ENCODE results near the gene RBM3. TPM values are rescaled to one million over a fixed set of nuclear protein-coding genes. Genes with fewer than 3 reads are reported as not detected.
"Not testable (repeated sequence)": the region's sequence is repeated elsewhere in the genome, so short reads cannot be mapped to it uniquely, and the experiment has no call there.

Gene RBM3
- total and polyA plus RNA-seq, 2 of the 4 experiments (the other 2 are of a cell fraction) = 243 to 386 TPM

GRCh38 chrX:48574270-48575266 is at the start of gene RBM3 (continued):
- peak; percentile 95 for TF ChIP-seq POLR2A (IDR thresholded peaks at IDR 0.05; ENCODE audit: low read depth, low read length)
- no peak for TF ChIP-seq RCOR1 (IDR thresholded peaks at IDR 0.05; ENCODE audit: insufficient replicate concordance, low read length)
- peak; percentile 33; the same call in 1 of the 2 replicates for TF ChIP-seq MAZ (IDR thresholded peaks at IDR 0.05; ENCODE audit: borderline replicate concordance, low read depth, low read length)
- TF ChIP-seq FOS (IDR thresholded peaks at IDR 0.05; ENCODE audit: low read depth, low read length) = no peak
- TF ChIP-seq CEBPB (IDR thresholded peaks at IDR 0.05; ENCODE audit: low read depth, low read length) = no peak
- no peak for TF ChIP-seq NFE2L2 (IDR thresholded peaks at IDR 0.05; ENCODE audit: low read depth, low read length)

DNA sequence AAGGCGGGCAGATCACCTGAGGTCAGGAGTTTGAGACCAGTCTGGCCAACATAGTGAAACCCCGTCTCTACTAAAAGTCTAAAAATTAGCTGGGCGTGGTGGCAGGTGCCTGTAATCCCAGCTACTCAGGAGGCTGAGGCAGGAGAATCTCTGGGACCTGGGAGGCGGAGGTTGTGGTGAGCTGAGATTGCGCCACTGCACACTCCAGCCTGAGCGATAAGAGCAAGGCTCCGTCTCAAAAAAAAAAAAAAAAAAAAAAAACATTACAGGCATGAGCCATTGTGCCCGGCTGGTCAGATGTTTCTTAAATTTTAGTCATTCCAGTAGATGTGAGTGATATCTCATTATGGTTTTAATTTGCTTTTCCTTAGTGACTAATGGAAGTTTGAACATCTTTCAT is 48.4 kb upstream of the RBM3 start:
- DNase-seq; H3K79me1 ChIP-seq (ENCODE audit: low read depth in 1 of 2, low read length in 2 of 2); H3K23ac ChIP-seq (ENCODE audit: low read depth, low read length); H2AFZ ChIP-seq (replicated peaks; ENCODE audit: low read length, poor library complexity); H3K9ac ChIP-seq (ENCODE audit: low read depth, low read length); ATAC-seq (ENCODE audit: low read depth); H2BK20ac ChIP-seq (ENCODE audit: low read depth, low read length); H4K5ac ChIP-seq (ENCODE audit: low read depth, low read length); H3K4me1 ChIP-seq (ENCODE audit: control insufficient read depth, insufficient read depth, low read length); dilution Hi-C loops (cut with HindIII; ENCODE audit: low sequenced_read_pairs, unreplicated experiment); H3K27ac ChIP-seq (ENCODE audit: insufficient read depth, low read length); H3K4me3 ChIP-seq (ENCODE audit: insufficient read depth, low read depth, low read length); H4K8ac ChIP-seq (ENCODE audit: low read depth in 2 of 2, low read length in 2 of 2); H3K9me3 ChIP-seq (ENCODE audit: control insufficient read depth, insufficient read depth, low read length); H2BK120ac ChIP-seq (ENCODE audit: low read depth, low read length); BruUV-seq (replicated peaks); H3K18ac ChIP-seq (ENCODE audit: low read depth, low read length); H3K56ac ChIP-seq (ENCODE audit: extremely low read depth, insufficient read depth, low read length); H4K91ac ChIP-seq (ENCODE audit: insufficient read depth, low read depth, low read length); H2AK9ac ChIP-seq (replicated peaks; ENCODE audit: low read depth, low read length, poor library complexity); H4K20me1 ChIP-seq (ENCODE audit: insufficient read depth, low read length); H3K9me1 ChIP-seq (ENCODE audit: insufficient read depth, low read length); H3K4ac ChIP-seq (ENCODE audit: low read depth, low read length); intact Hi-C loops (cut with micrococcal nuclease); H2AK5ac ChIP-seq (ENCODE audit: low read depth, low read length); H3K14ac ChIP-seq (replicated peaks; ENCODE audit: low read depth, low read length); H3K4me2 ChIP-seq (ENCODE audit: low read depth, low read length); H2BK5ac ChIP-seq (ENCODE audit: low read depth, low read length, poor library complexity, severe bottlenecking); H3K27me3 ChIP-seq (ENCODE audit: control insufficient read depth, insufficient read depth, low read length); H2BK15ac ChIP-seq (ENCODE audit: low read depth, low read length); in situ Hi-C loops (cut with MboI; ENCODE audit: low sequenced_read_pairs); H3K36me3 ChIP-seq (ENCODE audit: control insufficient read depth, insufficient read depth, low read length); CTCF ChIA-PET: not testable (repeated sequence)
- POLR2A ChIA-PET (ENCODE audit: unreplicated experiment) = interaction anchor here (0.6 kb wide), 1 partner anchor 645 kb away, joined by 5 read pairs; no protein-coding TSS in a partner anchor
- 86% methylated on average over 1 of the region's 8 CpGs; no CpG with 5 or more reads in 1 of the 2 experiments for WGBS, 2 experiments (ENCODE audit: extremely low coverage in 2 of 2, insufficient read length in 1 of 2)

Measured in IMR-90 (cell line).